Activated T-helper 1 cell treated with anti-CD3 and anti-CD28 coated beads, Interleukin-2, amount 50 U/mL, for 16 hours (primary cell): ENCODE measurements around the gene STX2.
"Not testable (repeated sequence)": the region's sequence is repeated elsewhere in the genome, so short reads cannot be mapped to it uniquely, and the experiment has no call there.

Source experiments
- DNase-seq, 2 donors: peaks; one replicate each; pipeline ENCODE4 v3.0.0-alpha.2; 2020; ENCODE audit warnings: low read depth in 1 of 2, low spot score in 1 of 2

Gene STX2

DNA sequence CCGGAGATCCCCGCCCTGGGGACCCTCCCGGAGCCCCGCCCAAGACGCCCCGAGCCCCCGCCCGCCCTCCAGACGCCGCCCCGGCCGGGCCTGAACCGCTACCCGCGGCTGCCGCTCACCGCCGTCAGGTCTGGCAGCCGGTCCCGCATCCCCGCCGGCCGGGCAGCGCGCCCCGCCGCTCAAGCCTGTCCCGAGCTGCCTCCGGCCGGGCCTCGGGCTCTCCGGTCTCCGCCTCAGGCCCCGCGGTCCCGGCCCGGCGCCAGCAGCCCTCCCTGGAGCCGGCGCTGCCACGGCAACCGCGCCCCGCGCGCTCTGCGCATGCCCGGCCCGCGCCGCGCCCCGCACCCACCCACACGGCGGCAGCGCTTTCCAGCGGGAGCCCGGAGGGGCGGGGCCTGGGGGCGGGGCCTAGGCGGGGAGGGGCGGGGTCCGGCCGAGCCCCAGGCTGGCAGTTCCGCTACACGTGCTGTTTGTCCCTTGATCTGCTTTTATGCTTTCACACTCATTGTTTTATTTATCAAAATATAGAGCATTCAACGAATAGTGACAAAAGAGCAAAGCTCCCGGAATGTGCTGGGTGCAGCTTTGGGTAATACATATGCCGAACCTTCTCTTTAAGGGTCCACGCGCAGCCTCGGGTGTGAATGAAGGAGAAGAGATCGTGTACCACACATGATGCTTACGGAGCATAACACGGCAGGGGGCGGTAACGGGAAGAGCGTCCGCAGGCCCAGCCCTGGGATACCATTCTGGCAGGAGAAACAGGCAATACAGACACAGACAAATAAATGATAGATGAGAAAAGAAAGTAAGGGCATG, at the start of gene STX2:
TSS of gene STX2 (minus strand) at position 300 of the 819 bp plus-strand sequence. CDS start at position 149, 151 bp downstream.
- DNase-seq = peak; percentile 82 to 89

DNA sequence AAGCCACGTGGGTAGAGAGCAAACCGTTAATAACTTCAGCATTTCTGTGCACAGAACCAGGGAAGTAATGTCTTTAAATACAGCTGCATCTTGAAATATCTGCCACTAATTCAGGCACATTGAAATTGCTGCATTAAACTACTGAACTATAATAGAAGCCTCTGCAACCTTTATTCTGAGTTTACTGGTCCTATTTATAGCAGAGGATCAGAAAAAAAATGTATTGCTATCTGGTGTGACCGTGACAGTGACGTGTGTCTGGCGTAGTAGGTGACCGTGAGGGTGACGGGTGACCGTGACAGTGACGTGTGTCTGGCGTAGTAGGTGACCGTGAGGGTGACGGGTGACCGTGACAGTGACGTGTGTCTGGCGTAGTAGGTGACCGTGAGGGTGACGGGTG, 48.1 kb upstream of the STX2 start:
- DNase-seq = not testable (repeated sequence)

DNA sequence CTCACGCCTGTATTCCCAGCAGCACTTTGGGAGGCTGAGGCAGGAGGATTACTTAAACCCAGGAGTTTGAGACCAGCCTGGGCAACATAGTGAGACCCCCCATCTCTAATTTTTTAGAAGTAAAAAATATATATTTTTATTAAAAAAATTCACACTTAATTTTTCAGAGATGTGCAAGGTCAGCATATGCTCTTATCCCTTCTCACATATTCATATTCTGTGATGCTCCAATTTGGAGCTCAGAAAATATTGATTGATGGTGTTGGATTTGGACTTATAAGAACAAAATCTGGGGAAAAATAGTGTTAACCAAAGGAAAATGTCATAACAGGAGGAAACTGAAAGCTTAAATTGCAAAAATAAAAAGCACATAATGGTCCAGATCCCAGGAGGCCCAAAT, 42.5 kb upstream of the STX2 start:
- no peak for DNase-seq

DNA sequence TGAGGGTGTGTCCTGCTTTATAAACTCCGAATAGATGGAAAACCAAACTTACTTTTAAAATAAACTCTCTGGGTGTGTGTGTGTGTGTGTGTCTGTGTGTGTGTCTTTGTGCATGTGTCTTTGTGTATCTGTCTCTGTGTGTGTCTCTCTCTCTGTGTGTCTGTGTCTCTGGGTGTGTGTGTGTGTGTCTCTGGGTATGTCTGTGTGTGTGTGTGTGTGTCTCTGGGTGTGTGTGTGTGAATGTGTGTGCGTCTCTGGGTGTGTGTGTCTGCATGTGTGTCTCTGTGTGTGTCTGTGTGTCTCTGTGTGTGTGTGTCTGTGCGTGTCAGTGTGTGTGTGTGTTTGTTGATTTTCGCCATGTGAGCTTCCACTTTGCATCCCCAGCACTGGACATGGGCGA, 42.0 kb upstream of the STX2 start:
- no peak for DNase-seq

DNA sequence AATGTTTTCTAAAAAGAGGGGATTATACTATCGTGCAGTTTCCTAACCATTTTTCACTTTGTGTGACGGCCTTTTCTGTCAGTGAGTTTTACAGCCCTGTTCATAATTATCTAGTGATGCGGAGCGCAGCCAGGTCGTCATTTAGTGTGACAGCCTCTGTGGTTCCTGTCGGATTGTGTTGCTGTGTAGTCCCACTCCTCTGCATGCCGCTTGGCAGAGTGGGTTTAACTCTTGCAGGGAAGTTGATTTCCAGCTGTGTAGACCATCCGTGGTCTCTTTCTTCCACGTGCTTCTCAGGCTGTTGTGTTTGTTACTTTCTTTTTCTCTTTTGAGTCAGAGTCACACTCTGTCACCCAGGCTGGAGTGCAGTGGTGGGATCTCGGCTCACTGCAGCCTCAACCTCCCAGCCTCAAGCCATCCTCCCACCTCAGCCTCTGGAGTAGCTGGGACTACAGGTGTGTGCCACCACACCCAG, 41.4 kb upstream of the STX2 start:
- DNase-seq = no peak

DNA sequence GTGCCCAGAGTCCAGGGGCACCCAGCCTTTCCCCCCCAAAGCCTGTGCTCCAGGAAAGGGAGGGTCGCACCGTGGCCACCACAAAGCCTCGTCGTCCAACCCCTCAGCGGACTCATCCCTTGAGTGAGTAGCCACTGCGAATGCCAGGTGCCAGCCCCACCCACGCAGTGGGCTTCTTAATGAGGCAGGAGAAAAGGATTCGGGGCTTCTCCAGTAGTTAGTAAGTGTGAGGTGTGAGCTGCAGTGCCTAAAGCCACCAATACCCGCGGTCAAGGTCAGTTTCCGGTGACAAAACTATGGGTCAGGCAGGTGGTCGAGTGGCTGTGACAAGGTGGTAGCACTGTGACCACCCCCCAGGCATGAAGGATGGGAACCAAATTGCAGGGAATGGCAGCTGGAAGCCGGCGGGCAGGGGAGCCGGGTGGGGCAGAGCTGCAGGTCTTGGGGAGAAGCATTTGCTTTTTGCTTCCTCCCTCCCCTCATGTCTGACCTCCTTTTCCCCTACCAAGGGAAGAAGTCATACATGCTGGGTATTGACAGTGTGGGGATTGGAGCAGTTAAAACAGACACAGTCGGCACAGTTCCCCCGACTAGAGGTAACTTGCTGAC, 40.8 kb upstream of the STX2 start:
- no peak for DNase-seq

DNA sequence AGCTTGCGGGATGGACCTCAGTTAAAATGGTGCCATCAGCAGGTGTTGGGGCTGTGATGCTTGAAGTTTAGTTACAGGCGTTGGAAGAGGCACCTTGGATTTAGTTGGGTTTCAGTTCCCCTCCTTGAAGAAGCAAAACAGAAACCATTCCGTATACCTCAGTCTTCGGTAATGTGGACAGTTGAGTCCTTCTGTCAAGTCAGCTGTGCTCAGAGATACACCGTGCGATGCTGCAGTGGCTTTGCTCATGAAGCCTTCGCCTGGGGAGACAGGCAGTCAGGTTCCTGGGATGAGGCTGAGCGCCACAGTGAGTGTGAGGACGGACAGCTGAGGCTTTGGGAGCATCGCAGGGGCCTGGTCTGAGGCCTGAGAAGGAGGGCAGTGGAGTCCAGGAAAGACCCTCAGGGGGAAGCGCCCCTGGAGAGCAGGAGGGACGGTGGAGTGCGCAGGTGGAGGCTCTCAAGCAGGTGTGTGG, 40.2 kb upstream of the STX2 start:
- no peak for DNase-seq

DNA sequence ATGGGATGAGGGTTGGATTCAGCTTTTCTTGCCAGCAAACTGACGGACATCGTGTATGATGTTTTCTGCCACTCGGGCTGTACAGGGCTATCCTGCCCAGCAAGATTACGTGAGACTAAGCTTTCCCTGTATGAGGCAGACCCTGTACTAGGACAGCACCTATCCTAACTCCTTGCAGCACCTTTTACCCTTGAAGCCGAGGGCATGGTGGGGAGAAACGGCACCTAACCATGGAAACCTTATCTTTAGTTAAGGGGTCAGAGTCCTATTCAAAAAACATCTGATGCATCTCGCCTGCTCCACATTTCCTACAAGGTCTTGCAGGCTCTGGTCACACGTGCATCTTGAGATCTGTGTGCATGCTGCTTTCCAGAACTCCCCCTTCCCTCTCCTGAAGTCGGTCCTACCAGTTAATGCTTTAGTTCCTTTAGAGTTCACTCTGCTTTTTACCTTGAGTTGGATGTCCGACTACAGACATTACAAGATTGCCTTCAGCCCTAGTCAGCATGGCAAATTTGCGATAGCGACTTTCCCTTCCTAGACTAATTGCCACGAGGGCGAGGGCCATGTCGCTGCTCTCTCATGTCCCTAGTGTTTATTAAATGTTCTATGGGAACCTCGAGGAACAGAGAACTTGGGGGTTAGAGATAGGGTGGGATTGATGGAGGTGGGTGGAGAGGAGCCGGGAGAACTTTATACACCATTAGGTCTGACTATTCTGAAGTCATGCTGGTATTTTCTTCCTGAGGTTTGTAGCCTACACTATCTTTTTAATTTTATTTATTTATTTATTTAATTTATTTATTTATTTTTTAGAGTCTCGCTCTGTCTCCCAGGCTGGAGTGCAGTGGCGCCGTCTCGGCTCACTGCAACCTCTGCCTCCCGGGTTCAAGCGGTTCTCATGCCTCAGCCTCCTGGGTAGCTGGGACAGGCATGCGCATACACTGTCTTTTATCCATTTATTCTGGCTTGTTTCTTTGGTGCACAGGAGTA, 39.4 kb upstream of the STX2 start:
- no peak for DNase-seq

DNA sequence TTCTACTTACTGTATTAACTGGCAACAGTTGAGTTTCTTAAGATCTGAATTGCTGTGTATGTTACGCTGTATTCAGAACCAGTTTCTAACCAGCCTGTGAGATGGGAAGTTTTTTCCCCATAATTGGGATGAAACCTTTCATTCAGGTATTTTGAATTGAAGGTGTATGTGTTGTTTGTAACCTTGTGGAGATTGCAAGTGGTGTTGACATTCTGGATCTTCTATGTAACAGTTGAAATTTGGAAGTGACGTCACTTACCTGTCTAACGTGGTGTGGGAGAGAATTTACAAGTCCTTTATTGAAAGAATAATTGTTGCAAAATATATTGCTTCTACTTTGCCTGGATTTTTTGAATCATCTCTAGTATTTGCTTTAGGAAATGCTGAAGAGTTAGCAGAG, 38.3 kb upstream of the STX2 start:
- no peak for DNase-seq

DNA sequence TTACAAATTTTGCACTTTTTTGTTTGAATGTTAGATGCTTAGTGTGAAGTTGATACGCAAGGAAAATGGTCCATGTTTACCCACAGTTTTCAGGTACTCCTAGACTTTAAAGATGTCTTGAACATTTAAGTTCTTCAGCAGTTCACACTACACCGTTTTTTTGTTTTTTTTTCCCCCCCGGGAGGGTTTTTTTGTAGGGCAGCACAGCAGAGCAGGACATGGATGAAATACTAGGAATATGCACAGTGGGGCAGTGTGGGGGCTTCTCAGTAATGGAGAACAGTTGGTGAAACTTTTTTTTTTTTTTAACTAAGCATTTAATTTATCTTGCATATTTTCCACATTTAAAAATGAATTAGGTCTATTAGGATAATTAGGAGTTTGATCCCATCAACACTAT, 37.7 kb upstream of the STX2 start:
- no peak for DNase-seq

DNA sequence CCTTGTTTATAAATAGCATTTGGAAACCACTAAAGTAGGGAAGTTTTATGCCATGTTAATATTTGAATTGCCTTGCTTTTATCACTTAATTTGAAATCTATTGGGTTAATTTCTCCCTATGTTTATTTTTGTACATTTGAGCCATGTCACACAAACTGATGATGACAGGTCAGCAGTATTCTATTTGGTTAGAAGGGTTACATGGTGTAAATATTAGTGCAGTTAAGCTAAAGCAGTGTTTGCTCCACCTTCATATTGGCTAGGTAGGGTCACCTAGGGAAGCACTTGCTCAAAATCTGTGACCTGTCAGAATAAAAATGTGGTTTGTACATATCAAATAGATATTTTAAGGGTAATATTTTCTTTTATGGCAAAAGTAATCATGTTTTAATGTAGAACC, 37.2 kb upstream of the STX2 start:
- no peak for DNase-seq

DNA sequence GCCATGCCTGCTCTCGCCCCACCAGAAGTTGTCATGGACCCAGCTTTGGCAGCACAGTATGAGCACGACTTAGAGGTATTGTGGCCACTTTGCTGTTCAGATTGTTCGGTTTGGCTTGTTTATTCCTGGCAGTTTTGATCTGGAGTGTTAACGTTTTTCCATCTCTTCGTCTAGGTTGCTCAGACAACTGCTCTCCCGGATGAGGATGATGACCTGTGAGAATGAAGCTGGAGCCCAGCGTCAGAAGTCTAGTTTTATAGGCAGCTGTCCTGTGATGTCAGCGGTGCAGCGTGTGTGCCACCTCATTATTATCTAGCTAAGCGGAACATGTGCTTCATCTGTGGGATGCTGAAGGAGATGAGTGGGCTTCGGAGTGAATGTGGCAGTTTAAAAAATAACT, 36.7 kb upstream of the STX2 start:
- not testable (repeated sequence) for DNase-seq

DNA sequence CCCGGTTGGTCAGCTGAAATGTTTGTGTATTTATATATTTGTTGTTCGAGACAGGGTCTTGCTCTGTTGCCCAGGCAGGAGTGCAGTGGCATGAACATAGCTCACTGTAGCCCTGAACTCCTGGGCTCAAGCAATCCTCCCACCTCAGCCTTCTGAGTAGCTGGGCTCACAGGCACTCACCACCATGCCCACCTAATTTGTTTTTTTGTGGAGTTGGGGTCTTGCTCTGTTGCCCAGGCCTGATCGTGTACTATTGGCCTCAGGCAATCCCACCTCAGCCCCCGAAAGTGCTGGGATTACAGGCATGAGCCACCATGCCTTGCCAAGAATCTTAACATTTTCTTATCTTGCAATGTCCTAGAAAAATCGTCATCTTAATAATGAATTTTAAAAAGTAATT, 36.1 kb upstream of the STX2 start:
- no peak for DNase-seq

DNA sequence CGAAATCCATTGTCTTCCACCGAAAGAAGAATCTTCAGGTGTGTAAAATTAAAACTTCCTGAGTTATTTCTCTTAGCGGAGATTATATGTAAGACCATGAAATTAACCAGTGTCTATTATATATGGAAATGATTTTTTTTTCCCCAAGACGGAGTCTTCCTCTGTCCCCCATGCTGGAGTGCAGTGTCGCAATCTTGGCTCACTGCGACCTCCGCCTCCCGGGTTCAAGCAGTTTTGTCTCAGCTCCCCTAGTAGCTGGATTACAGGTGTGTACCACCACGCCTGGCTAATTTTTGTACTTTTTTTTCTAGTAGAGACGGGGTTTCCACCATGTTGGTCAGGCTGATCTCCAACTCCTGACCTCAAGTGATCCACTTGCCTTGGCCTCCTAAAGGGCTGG, 35.6 kb upstream of the STX2 start:
- no peak for DNase-seq

DNA sequence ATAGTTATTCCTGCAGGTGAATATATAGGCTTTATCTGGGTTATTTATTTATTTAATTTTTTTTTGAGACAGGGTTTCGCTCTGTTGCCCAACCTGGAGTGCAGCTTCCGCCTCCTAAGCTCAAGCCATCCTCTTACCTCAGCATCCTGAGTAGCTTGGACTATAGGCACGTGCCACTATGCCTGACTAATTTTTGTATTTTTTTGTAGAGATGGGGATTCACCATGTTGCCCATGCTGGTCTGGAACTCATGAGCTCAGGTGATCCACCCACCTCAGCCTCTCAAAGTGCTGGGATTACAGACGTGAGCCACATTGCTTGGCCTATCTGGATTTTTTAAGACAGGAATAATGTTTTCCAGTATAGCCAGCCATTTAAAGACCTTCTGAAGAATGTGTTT, 34.8 kb upstream of the STX2 start:
- DNase-seq = no peak

DNA sequence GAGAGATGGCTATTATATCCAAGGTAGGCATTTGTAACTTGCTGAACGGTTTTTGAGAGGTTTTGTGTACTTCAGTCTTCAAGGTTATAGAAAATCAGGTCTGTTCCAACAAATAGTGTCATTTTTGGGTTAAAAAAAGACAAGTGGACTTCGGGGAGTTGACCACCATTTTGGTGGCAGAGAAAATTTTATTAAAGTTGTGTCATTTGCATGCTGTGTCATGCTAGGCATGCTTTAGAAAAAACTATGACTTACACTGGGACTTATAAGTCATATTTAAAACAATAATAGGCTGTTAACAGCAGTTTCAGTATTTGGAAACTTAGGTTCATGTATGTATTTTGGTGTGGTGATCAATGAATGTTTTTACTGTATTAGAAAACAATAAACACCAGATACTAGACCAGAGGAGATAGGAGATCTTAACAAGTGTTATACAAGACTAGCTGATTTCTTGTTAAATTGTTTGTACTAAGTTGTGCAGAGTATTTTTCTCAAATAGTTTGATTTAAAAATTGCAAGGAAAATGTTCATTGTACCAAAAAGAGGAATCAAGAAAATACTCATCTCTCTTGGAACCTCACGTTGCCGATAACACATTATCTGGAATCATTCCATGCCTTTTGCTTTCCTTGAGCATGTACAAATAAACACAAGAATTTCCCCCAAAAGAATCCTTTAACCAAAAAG, 34.2 kb upstream of the STX2 start:
- no peak for DNase-seq

DNA sequence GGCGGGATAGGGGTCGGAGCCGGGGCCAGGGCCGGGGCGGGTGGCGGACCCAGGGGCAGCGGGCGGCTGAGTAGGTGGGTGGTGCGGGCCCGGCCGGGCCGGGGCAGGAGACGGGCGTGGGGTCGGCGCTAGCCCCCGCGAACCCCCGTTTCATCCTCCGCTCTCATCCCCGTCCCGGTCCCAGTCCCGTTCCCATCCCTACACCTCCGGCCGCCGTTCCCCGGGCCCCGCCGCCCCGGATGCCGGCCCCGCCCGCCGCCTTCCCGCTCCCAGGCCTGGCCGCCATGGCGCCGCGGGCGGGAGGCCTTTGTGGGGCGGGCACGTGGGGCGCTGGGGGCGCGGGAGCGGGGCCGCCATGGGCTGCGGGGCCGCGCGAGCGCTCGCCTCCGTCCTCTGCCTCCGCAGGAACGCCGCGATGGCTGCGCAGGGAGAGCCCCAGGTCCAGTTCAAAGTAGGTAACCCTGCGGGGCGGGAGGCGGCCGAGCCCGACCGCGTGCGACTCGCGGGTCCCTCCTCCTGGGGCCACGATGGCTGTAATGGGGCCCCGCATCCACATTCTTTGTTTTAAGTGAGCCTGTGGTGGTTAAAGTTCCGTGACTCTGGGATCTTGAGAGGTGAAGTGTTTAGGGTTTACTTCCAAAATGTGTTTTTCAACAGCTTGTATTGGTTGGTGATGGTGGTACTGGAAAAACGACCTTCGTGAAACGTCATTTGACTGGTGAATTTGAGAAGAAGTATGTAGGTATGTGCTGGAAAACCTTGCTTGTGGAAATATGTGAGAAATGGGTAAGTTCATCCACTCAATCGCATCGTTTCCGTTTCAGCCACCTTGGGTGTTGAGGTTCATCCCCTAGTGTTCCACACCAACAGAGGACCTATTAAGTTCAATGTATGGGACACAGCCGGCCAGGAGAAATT, 33.4 kb upstream of the STX2 start:
- DNase-seq = peak in 1 of 2 donors; percentile 29

DNA sequence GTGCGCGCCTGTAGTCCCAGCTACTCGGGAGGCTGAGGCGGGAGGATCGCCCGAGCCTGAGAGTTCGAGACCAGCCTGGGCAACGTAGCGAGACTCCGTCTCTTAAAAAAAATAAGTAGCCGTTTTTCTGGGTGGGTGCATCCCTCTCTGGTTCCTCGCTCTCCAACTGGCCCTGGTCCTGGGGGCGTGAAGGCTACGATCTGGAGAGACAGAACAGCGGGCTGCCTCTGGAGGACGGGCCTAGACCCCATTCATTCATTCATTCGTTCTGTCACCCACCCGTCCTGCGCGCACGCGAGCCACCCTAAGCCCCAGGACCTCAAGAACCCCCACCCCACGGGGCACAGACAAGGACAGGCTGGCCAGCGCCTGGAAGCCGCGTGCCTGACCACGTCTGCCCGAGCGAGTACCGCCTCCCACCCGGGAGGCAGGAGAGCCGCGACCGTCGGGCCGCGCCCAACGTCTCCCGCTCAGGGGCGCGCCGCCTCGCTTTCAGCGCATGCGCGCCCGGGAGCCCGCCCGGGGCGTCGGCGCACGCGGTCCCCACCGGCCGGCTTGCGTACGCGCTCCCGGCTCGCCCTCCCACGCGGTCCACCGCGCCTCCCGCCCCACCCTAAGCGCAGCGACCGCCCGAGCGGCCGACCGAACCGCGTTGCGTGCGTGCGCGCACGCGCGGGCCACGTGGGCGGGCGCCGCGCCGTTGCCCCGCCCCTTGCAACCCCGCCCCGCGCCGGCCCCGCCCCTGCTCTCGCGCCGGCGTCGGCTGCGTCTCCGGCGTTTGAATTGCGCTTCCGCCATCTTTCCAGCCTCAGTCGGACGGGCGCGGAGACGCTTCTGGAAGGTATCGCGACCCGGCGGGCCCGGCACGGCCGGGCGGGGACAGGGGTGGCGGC, 32.5 kb upstream of the STX2 start, which contains the start of gene RAN:
TSS of gene RAN (plus strand) at position 781 of the 893 bp plus-strand sequence. CDS start 528 bp downstream, outside the sequence.
- peak; percentile 74 to 93 for DNase-seq
